Activated CD8-positive, alpha-beta memory T cell treated with anti-CD3 and anti-CD28 coated beads for 36 hours (primary cell): Measurements from ENCODE around the gene DGLUCY. TPM values are rescaled to one million over a fixed set of nuclear protein-coding genes. Genes with fewer than 3 reads are reported as not detected.
"Not testable (repeated sequence)": the region's sequence is repeated elsewhere in the genome, so short reads cannot be mapped to it uniquely, and the experiment has no call there.

Experiments used
- CTCF ChIA-PET: fragments of 350-600 bp; sonication (Branson Sonifier 250); formaldehyde crosslinking; loops from one replicate; lab custom pipeline; 2021; ENCODE audit warnings: antibody characterized with exemption; lab: Charles Lee
- POLR2A ChIA-PET: fragments of 350-600 bp; sonication (Branson Sonifier 250); formaldehyde crosslinking; loops from one replicate; lab custom pipeline; 2021; ENCODE audit warnings: antibody characterized with exemption; lab: Charles Lee
- total RNA-seq, 2 experiments: library from RNA; stranded (reverse); gene quantifications; one replicate each; pipeline ENCODE4 v1.2.3, GENCODE V29; 2021

DGLUCY gene
- total RNA-seq, 2 experiments from 2014 or later, result 41.1 to 44.5 TPM

- ChIA-PET POLR2A (interaction anchor here (3.1 kb wide), 1 partner anchor 10 kb away, joined by 23 read pairs; the partner anchor contains the start of gene GPR68), CTCF (interaction anchor here (1.2 to 3.1 kb wide), 2 partner anchors 10 to 26 kb away, joined by 4 to 13 read pairs; no protein-coding TSS in a partner anchor)
Measured at GRCh38 chr14:91253795-91254323, 140.0 kb downstream of the DGLUCY start.

- ChIA-PET CTCF (interaction anchor here (1.2 to 3.1 kb wide), 2 partner anchors 9 to 27 kb away, joined by 4 to 13 read pairs; no protein-coding TSS in a partner anchor), POLR2A (interaction anchor here (3.1 kb wide), 1 partner anchor 10 kb away, joined by 23 read pairs; the partner anchor contains the start of gene GPR68)
Measured at GRCh38 chr14:91254461-91254860, 140.6 kb downstream of the DGLUCY start.

GRCh38 chr14:91255026-91255695 is 141.3 kb downstream of the DGLUCY start:
- ChIA-PET CTCF (interaction anchor here (1.1 to 1.8 kb wide), 3 partner anchors 10 to 78 kb away, joined by 3 to 6 read pairs (median 4); partner anchors contain the start of gene GPR68), POLR2A (no interaction called here)

GRCh38 chr14:91256661-91257060 is 142.8 kb downstream of the DGLUCY start:
- ChIA-PET POLR2A (interaction anchor here (0.5 kb wide), 1 partner anchor 9 kb away, joined by 3 read pairs; no protein-coding TSS in a partner anchor), CTCF (interaction anchor here (0.9 to 1.8 kb wide), 3 partner anchors 10 to 14 kb away, joined by 3 to 6 read pairs (median 3); no protein-coding TSS in a partner anchor)

- POLR2A ChIA-PET, result interaction anchor here (0.5 kb wide), 1 partner anchor 10 kb away, joined by 3 read pairs; no protein-coding TSS in a partner anchor
- CTCF ChIA-PET, result interaction anchor here (0.9 to 1.8 kb wide), 4 partner anchors 9 to 14 kb away, joined by 3 to 6 read pairs (median 3); no protein-coding TSS in a partner anchor
Measured at GRCh38 chr14:91257328-91258010, 143.6 kb downstream of the DGLUCY start.

- CTCF ChIA-PET, result interaction anchor here (1.0 kb wide), 1 partner anchor 9 kb away, joined by 3 read pairs; no protein-coding TSS in a partner anchor
- POLR2A ChIA-PET, result no interaction called here
Measured at GRCh38 chr14:91258011-91258618, 144.2 kb downstream of the DGLUCY start.

GRCh38 chr14:91258876-91259275 is 145.0 kb downstream of the DGLUCY start:
- POLR2A ChIA-PET, result interaction anchor here (0.6 kb wide), 1 partner anchor 12 kb away, joined by 3 read pairs; no protein-coding TSS in a partner anchor
- CTCF ChIA-PET, result interaction anchor here (1.0 kb wide), 1 partner anchor 9 kb away, joined by 3 read pairs; no protein-coding TSS in a partner anchor

GRCh38 chr14:91261115-91261514 is 147.2 kb downstream of the DGLUCY start:
- POLR2A ChIA-PET, result interaction anchor here (1.1 kb wide), 1 partner anchor 33 kb away, joined by 3 read pairs; no protein-coding TSS in a partner anchor
- CTCF ChIA-PET, result interaction anchor here (0.7 to 1.3 kb wide), 2 partner anchors 23 to 45 kb away, joined by 3 read pairs; no protein-coding TSS in a partner anchor

- ChIA-PET POLR2A (interaction anchor here (0.7 kb wide), 1 partner anchor 99 kb away, joined by 6 read pairs; no protein-coding TSS in a partner anchor), CTCF (interaction anchor here (1.3 kb wide), 1 partner anchor 23 kb away, joined by 3 read pairs; no protein-coding TSS in a partner anchor)
Measured at GRCh38 chr14:91261986-91262549, 148.2 kb downstream of the DGLUCY start.

- ChIA-PET POLR2A (no interaction called here), CTCF (interaction anchor here (2.2 kb wide), 1 partner anchor 9 kb away, joined by 4 read pairs; no protein-coding TSS in a partner anchor)
Measured at GRCh38 chr14:91263329-91263728, 149.5 kb downstream of the DGLUCY start.

GRCh38 chr14:91264151-91265150 is 150.6 kb downstream of the DGLUCY start:
- ChIA-PET POLR2A (interaction anchor here (1.3 kb wide), 1 partner anchor 21 kb away, joined by 14 read pairs; the partner anchor contains the start of gene GPR68), CTCF (interaction anchor here (0.8 to 2.2 kb wide), 4 partner anchors 11 to 297 kb away, joined by 3 to 4 read pairs (median 4); no protein-coding TSS in a partner anchor)

GRCh38 chr14:91265404-91265803 is 151.5 kb downstream of the DGLUCY start:
- POLR2A ChIA-PET, result no interaction called here
- CTCF ChIA-PET, result interaction anchor here (0.8 to 1.2 kb wide), 2 partner anchors 88 to 298 kb away, joined by 3 to 4 read pairs; no protein-coding TSS in a partner anchor

GRCh38 chr14:91266276-91266675 is 152.4 kb downstream of the DGLUCY start:
- POLR2A ChIA-PET, result not testable (repeated sequence)
- CTCF ChIA-PET, result interaction anchor here (0.9 to 1.2 kb wide), 2 partner anchors 9 to 27 kb away, joined by 3 read pairs; no protein-coding TSS in a partner anchor

GRCh38 chr14:91267965-91268437 is 154.1 kb downstream of the DGLUCY start:
- POLR2A ChIA-PET, result no interaction called here

GRCh38 chr14:91269076-91269991 is 155.5 kb downstream of the DGLUCY start:
- ChIA-PET CTCF (no interaction called here), POLR2A (interaction anchor here (0.6 kb wide), 1 partner anchor 24 kb away, joined by 4 read pairs; no protein-coding TSS in a partner anchor)

More at GRCh38 chr14:91267965-91268437, 154.1 kb downstream of the DGLUCY start:
- CTCF ChIA-PET, result interaction anchor here (0.6 to 1.3 kb wide), 3 partner anchors 9 to 35 kb away, joined by 3 to 4 read pairs (median 4); no protein-coding TSS in a partner anchor
